GM18526 (cell line): Measurements from ENCODE around the gene RNASEH2C.
A peak's percentile ranks its signal among the peaks of the same experiment; 100 is the strongest.

Source experiments
- POLR2A ChIP-seq: IDR thresholded peaks from 3 replicates; pipeline ENCODE4 v1.6.1; 2011; ENCODE audit not compliant: insufficient read length; ENCODE audit errors: extremely low read depth

RNASEH2C gene

DNA sequence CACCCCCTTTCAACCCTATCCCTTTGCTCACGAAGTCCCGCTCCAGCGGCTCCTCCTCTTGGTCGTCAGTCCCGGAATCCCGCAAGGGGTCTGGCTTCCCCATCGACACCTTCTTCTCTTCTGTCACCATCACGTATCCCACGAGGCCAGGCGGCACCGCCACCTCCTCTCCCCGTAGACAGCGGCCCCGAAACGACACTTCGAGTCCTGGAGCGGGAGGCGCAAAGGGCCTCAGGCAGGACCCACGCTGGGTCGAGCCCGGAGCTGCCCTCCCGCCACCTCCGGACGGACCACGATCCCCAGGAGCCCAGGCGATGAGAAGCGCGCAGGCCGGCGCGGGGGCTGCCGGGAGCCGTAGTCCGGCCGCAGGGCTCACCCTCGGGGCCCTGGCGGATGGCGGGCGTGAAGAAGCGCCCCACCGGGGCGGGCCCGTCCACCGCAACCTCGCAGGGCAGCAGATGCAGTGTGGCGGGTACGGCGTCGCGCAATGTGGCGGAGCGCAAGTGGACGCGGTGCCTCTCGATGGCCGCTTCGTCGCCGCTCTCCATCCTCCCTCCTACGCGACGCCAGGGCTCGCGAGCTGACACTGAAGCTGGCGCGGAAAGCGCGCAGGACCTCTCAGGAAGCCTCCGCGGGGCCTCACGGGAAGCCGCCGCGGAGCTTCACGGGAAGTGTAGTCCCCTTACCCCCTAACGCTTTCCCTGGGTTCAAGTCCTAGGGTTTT, at the start of gene RNASEH2C:
Gene RNASEH2C, minus strand, starts transcription at position 588 of the 724 bp plus-strand sequence. Its CDS starts 40 bp downstream, at position 548.
- TF ChIP-seq POLR2A, result peak; percentile 86

- no peak for TF ChIP-seq POLR2A
These were observed 46.8 kb upstream of the RNASEH2C start for GRCh38 chr11:65767406-65767805.

GRCh38 chr11:65766535-65766934, 45.9 kb upstream of the RNASEH2C start:
- no peak for TF ChIP-seq POLR2A

DNA sequence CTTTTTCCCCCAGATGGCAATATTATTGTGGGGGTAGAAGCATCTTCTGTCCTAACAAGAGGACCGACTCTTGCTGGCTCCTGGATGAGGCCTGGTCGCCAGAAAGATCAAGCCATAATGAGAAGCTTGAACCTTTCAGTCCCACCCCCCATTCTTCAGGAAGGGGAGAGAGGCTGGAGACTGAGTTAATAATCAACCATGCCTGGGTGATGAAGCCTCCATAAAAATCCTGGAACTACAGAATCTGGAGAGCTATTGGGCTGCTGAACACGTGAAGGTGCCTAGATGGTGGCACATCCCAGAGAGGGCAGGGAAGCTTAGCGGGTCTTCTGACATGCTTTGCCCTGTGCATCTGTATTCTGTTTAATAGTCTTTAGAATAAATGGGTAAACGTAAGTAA, 43.8 kb upstream of the RNASEH2C start:
- no peak for TF ChIP-seq POLR2A

DNA sequence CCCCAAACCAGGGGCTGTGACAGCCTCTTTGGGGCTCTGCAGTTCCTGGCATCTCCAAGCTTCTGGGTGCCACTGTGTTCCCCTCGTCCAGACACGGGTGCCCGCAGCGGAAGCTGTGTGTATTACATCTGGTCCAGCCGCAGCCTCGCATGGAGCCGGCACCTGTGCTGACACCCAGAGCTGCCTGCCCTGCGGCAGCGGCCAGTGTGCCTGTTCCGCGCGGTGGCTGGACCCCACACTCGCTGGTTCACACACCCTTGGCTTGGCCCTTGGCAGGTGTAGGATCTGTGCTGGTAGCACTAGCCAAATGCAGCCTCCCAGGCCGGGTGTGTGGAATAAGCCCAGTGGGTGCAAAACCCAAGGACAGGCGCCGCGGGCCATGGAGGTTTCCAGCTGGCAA, 24.5 kb upstream of the RNASEH2C start:
- no peak for TF ChIP-seq POLR2A

GRCh38 chr11:65744699-65745042, 24.1 kb upstream of the RNASEH2C start:
- no peak for TF ChIP-seq POLR2A

- no peak for TF ChIP-seq POLR2A
These were observed 23.6 kb upstream of the RNASEH2C start for GRCh38 chr11:65744026-65744698.

DNA sequence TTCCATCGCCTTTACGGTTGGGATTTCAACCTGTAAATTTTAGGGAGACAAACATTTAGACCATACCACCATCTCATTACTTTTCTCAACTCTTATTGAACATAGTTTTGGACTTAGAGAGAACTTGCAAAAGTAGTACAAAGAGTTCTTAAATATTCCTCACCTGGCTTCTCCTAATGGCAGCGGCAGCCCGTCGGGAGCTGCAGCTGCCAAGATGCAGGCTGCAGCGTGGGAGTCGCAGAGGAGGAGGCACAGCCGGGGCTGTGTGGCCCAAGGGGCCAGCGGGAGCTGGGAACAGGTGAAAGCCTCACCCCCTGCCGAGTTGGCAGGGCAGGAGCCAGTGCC, 23.1 kb upstream of the RNASEH2C start:
- no peak for TF ChIP-seq POLR2A

- TF ChIP-seq POLR2A, result no peak
These were observed 21.8 kb upstream of the RNASEH2C start for GRCh38 chr11:65742353-65742752.

DNA sequence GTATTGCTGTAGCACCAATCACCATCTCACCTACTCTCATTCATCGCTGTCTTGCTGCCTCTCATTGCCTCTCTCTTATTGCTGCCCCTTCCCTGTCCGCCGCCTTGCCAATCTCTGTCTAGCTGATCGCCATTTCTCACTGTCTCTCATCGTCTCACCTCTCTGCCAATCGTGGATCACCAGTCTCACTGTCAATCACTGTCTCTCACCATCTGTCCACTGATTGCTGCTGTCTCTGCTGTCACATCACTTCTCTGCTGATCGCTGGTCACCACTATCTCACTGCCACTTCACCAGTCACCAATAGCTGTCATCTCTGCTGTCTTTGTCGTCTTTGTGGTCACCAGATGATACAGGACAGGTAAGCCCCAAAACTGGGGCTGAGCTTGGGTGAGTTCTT, 20.6 kb upstream of the RNASEH2C start:
- no peak for TF ChIP-seq POLR2A

DNA sequence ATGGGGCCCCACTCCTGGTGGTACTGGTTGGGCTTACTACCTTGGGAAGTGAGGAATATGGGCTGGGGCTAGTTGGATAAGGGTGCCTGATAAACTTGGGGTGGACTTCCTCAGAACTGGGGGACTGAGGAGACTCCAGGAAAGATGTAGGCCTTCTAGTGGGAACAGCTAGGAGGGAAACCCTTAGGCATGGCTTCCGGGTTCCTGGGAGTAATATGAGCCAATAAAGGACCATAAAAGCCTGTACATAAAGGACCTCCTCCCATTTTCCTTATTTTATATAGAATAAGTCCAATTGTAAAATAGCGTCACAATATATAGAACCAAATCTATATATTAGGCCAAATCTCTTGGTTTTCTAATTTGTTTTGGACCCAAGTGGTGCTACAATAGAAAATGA, 18.4 kb upstream of the RNASEH2C start:
- no peak for TF ChIP-seq POLR2A

DNA sequence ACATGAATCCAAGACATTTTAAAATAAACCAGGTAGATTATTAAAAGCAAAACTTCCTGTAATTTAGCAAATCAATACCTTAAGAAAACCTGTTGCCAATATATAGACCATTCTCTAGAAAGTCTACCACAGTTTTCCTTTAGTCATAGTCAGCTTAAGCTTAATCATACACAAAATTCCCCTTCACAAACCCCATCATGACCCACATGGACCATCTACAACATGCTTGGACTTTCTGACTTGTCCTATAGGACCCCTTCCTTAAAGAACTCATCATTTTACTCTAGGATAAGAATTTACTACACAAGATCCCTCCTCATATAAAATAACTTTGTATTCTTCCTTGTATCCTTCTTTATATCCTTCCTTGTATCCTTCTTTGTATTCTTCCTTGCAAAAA, 16.2 kb upstream of the RNASEH2C start:
- TF ChIP-seq POLR2A, result no peak

DNA sequence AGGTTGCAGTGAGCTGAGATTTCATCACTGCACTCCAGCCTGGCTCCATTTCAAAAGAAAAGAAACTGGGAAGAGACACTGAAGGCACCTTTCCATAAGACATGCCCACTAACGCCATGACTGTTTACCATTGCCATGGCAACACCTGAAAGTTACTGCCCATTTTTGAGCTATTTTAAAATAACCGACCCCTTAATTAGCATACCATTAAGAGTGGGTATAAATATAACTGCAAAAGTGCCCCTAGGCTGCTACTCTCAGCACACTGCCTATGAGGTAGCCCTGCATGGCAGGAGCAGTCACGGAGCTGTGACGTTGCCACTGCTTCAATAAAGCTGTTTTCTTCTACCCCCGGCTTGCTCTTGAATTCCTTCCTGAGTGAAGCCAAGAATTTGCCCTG, 9.9 kb upstream of the RNASEH2C start:
- no peak for TF ChIP-seq POLR2A

DNA sequence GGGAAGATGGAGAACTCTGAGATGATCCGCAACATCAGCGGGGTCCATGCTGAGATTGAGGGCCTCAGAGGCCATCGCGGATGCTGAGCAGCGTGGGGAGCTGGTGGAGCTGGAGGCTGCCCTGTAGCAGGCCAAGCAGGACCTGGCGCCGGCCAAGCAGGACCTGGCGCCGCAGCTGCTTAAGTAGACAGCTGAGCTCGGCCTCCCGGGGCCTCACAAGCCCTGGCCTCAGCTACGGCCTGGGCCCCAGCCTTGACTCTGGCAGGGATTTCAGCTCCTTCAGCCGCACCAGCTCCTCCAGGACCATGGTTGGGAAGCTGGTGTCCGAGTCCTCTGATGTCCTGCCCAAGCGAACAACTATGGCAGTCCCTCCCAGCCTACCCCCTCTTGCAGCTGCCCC, 7.3 kb upstream of the RNASEH2C start:
- TF ChIP-seq POLR2A, result no peak

- TF ChIP-seq POLR2A, result no peak
These were observed 6.1 kb upstream of the RNASEH2C start for GRCh38 chr11:65726660-65727059.

GRCh38 chr11:65722261-65722660, 1.7 kb upstream of the RNASEH2C start:
- TF ChIP-seq POLR2A, result no peak

- no peak for TF ChIP-seq POLR2A
These were observed 757 bp downstream of the RNASEH2C start for GRCh38 chr11:65719871-65720210.
